Epithelial cell of proximal tubule (primary cell): ENCODE measurements around the gene APBB2. TPM values are rescaled to one million over a fixed set of nuclear protein-coding genes. Genes with fewer than 3 reads are reported as not detected.

Experiments used
- DNase-seq: peaks from one replicate; pipeline ENCODE4 v3.0.0-alpha.2; 2011; ENCODE audit warnings: low read depth
- H3K4me3 ChIP-seq: 2 replicates; pipeline ENCODE4 v1.5.1; 2011; ENCODE audit warnings: low read depth, mild to moderate bottlenecking, low read length
- CTCF ChIP-seq: conservative IDR thresholded peaks from 2 replicates; pipeline ENCODE4 v1.5.1; 2012; ENCODE audit warnings: low read depth, mild to moderate bottlenecking, low read length
- total RNA-seq: library from RNA; depleted of rRNA; stranded (reverse); fragments of >200 nt; gene quantifications from 2 replicates; pipeline ENCODE4 v1.2.3, GENCODE V29; 2015

The APBB2 gene
- total RNA-seq, 1 donor from 2014 or later, result 27.9 TPM

DNA sequence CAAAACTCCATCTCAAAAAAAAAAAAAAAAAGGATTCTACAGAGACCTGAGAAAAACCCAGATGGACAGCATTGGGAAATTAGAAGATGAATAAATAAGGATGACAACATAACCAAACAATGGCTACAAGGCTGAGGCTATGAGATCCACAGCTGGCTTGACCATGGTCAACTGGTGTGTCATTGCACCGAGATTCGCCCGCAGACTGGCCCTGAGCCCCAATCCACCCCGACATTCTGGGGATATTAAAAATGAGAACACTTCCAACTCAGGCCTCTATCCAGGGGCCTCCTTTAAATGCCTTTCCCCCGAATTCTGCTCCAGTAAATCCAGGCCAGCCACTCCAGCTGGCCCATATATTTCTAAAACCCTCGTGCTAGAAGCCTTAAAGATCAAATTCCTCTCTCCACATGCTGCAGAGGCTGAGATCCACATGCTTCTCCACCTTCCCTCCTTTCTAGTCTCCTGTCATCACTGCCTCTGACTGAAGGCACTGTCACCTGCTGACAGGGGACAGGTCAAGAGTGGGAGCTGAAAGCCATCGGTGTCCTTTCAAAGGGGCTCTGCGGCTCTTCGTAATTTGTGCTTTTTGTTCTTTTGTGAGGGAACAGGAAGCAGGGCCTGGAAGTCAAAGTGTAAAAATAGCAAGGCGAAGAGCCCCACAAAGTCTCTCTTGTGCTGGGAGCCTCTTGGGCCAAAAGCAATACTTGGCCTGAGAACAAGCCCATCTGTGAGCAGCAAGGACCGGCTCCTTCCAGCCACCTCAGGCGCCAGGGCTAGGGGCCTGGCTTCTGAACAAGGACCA is 260.9 kb downstream of the APBB2 start:
- no peak overlapping the region for H3K4me3 ChIP-seq
- no peak for DNase-seq
- no peak for TF ChIP-seq CTCF

GRCh38 chr4:40952672-40953071 is 261.7 kb downstream of the APBB2 start:
- H3K4me3 ChIP-seq, result no peak overlapping the region

DNA sequence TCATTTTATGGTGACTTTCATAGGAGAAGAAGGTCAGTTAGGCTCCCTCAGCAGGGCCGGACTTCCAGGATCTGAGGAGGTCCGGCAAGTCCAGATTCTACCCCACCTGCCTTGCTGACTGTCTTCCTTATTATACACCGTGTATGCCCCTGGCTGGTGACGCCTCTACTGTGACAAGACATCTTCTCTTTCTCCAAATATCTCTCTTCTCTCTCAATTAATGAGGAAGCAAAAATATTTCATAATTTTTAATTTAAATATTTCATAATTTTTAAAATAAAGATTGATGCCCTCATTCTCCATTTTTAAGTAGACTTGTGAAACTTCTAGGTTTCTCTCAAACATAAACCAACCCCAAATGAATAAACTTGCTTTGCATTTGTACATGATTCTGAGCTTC is 262.1 kb downstream of the APBB2 start:
- DNase-seq, result no peak
- no peak for TF ChIP-seq CTCF
- no peak overlapping the region for H3K4me3 ChIP-seq

More at GRCh38 chr4:40952672-40953071, 261.7 kb downstream of the APBB2 start:
- DNase-seq, result no peak
- TF ChIP-seq CTCF, result no peak

DNA sequence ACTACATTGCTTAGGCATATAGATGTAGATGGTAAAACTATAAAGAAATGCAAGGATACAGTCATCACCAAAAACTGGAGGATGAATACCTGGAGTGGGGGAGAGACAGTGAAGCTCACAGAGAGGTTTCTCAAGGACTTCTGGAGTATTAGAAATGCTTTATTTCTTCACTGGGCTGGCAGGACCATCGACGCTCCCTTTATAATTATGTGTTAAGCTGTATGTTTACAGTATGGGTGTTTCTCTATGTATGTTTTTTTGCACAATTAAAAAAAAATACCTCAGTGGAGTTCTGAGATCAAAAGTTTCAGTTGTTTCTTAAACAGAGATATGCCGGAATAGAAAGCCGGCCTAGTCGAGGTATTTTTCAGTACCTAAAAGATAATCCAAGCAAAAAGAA is 263.3 kb downstream of the APBB2 start:
- no peak for TF ChIP-seq CTCF
- H3K4me3 ChIP-seq, result no peak overlapping the region
- no peak for DNase-seq

DNA sequence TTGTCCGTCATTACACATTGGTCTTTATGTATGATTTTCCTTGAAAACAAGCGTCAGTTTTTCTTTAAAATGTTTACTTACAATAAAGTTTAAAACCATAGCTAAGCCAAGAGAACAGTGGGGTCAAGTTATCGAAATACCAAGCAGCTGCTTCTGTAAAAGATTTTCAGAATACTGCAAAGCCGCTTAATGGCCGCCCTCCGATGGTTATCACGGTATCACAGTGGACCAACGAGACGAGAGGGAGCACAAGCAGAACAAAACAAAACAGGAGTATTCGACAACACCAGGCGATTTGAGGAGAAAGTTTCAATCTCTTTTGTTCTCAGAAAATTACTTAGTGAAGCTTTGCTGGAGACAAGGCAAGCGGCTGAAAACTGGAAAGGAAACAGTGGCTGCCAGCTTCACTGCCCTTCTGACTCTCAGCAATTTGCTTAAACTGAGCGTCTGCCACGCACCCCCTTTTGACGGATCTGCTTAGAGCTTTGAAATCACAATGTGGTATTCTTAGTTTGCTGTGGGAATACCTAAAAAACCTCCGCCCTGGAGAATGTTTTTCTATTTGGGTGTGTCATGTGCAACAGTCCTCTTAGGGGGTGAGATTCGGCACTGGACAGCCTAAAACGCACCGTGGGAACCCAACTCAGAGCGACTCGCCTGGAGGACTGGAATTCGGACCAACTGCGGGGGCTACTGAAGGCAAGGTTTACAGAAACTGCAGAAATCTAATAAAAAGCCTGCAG is 264.8 kb downstream of the APBB2 start:
- DNase-seq, result no peak
- TF ChIP-seq CTCF, result no peak
- no peak overlapping the region for H3K4me3 ChIP-seq

DNA sequence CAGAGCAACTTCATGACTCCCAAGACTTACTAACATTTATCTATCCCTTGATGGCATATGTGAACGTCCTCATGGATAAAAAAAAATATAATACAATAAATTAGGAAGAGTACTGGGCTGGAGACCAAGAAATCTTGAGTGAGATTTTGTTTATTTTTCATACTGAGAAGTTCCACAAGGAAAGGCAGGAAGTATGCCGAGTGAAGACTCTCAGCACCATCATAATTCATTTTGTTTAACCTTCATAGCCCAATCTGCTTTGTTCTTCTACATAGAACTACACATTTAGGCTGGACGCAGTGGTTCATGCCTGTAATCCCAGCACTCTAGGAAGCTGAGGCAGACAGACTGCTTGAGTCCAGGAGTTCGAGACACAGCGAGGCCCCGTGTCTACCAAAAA is 266.3 kb downstream of the APBB2 start:
- no peak for DNase-seq
- no peak overlapping the region for H3K4me3 ChIP-seq
- TF ChIP-seq CTCF, result no peak
